Left lobe of liver (tissue), 2 donors: Measurements from ENCODE around the gene CD96. TPM values are rescaled to one million over a fixed set of nuclear protein-coding genes. Genes with fewer than 3 reads are reported as not detected.

Experiments used
- ATAC-seq: fragments of 200-7000 bp; cut with Tn5 transposase; one replicate; pipeline ENCODE4 v1.9.1; 2020; ENCODE audit warnings: mild to moderate bottlenecking, moderate library complexity
- DNase-seq: peaks from one replicate; pipeline ENCODE4 v3.0.0-alpha.2; 2020; ENCODE audit warnings: low spot score
- total RNA-seq: library from RNA; stranded (reverse); gene quantifications from one replicate; pipeline ENCODE4 v1.2.1, GENCODE V29; 2021
- donor health status: DM: no; HTN: no; CAD: no; lungs with moderate emphysema.
- donor health status: DM: no; HTN: yes; CAD: no.

CD96 gene
- total RNA-seq, 1 donor from 2014 or later, result 0.40 TPM

DNA sequence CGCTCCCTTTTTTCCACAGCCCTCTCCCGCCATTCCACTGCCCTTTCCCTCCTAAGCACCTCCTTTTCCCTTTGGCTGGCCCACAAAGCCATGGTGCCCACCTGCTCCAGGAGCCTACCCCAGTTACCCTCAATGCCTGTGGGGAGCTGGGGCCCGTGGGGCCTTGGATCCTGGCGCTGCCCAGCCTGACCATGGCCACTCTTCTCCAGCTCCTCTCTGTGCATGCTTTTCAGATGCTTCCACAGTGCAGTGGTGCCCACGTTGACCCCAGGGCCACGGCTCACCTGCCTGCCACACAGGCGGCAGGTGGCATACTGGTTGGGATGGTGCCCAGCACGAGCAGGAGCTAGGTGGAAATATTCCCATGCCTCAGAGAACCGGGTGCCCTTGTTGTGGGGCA, 51.7 kb downstream of the CD96 start:
- DNase-seq (no peak), ATAC-seq (no peak)

DNA sequence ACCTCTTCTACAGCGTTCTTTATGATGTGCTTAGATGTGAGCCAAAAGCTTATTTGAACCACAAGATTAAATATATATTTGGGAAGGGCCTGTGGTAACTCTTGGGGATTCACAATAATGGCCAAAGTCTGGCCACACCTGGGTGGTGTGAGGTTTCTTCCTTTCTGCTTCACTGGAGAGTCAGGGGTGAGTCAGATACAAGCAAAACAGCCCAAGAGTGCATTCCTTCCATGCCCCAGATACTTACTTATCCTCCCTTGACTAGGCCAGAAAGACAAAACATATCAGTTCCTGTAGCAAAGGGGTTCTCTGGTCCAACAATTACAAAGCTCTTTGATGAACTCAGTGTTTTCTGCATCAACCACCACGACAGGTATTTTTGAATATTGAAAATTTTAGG, 52.2 kb downstream of the CD96 start:
- DNase-seq (no peak), ATAC-seq (no peak)

DNA sequence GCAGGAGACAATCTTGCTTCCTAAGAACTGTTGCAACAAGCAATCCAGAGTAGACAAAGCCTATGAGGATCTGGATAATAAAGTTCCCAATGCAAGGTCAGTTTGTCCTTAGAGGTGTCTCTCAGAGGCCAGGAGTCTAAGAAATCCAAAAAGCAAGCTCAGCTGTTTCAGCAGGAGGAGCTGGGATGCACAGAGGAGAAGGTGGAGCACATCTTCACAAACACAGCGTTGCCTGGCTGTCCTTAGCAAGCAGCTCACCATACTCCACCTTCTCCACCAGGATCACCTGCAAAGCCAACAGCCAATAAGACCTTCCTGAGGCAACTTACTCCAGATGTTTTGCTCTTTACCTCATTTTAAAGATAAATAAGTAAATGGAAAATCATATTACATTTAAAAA, 52.8 kb downstream of the CD96 start:
- ATAC-seq, result no peak
- no peak for DNase-seq

DNA sequence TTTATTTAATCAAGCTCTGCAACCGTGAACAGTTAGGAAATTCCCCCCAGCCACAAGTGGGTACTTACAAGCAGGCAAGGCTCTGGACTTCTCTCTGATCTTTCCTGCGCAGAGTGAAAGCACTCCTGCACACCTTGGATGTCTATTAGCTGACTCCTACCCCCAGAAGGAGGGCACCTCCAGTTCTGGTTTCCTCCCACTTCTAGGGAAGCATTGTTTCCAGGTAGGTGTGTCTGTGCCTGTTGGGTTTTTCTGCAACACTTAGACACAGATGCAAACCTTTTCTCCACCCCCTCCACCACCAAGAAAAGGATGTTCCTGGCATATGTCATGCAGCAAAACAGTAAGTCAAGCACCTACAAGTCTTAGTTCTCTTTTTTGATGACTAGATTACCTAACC, 53.2 kb downstream of the CD96 start, which contains the start of gene ZBED2:
Gene ZBED2, minus strand, starts transcription at position 115 of the 400 bp plus-strand sequence. CDS start 1,145 bp downstream, outside the sequence.
- DNase-seq (no peak), ATAC-seq (no peak)

DNA sequence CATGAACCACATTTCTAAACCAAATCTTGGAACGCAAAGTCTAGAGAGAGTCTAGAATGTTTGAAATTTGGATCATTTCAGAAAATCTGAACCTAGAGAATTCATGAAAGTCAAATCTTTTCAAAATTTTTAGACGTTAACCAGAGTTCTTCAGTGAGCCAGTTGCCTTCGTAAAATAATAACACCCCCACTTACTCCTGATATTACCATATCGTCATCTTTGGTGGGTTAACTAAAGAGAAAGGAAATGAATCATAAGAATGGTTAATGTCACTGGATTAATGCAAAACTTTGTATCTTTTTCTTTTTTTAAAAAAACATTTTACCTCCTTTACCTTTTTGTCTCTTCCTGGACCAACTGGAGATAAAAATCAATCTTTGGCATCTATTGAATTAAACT, 54.3 kb downstream of the CD96 start:
- no peak for ATAC-seq
- no peak for DNase-seq

DNA sequence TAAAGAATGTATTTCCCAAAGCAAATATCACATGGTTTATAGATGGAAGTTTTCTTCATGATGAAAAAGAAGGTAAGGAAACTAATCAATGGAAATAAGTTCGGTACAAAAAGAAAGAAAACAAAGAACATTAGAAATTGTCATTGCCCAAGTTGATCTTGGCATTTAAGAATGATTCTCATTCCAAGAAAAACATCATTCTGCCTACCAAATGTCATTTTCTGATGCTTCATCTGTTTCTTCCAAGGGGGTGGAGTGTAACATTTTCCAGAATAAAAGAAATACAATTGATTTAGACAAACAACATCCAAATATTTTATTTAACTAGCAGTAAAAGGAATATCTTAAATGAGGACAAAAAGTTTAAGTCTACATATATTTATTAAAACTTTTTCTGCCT, 56.1 kb downstream of the CD96 start:
- DNase-seq (no peak), ATAC-seq (no peak)

DNA sequence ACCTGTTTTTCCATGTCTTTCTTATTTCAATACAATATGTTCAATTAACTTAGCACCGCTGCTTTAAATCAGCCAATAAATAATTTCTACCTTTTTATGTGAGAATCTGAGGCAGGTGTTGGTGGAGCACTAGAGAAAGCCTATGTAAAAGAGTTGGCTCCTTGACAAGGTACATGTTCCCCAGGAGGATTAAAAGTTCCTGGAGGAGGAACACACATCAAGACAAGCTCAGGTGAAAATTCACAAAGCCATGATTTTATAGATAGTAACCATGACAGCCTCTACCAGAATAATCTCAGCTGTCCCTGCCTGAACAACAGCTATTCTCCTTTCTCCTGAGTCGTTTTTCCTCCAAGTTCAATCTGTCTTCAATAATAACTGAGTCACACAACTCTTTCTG, 56.6 kb downstream of the CD96 start:
- DNase-seq (no peak), ATAC-seq (no peak)

DNA sequence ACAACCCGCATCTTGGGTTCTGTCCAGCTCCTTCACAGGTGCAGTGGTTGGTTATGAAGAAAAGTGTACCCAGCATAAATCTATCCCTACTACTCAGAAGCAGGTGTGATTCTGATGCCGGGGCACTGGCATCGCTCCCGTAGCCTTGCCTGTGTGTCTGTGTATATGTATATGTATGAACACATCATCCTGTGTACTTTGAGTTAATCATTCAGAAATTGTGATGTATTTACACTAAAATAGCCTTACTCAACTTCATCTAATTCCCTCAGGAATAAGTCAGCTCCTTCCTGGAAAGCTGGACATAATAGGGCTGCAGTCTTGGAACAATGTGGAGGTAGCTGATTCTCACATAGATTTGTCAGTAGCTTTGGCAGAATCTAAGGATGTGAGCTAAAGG, 59.8 kb downstream of the CD96 start:
- no peak for ATAC-seq
- no peak for DNase-seq

DNA sequence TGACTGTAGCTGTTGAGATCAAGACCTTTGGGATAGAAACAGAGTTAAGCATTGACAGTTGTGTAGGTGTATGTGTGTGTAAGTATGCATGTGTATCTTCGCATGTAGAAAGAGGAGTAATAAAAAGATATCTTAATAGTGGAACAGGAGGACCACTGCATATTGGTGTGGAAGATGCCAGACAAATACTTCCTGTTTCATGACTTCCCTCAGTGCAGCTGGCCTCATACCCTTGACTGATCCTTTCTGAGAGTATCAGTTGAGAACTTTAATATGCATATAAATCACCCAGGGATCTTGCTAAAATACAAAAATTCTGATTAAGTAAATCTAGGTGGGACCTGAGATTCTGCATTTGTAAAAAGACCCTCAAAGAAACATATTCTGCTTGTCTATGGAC, 61.7 kb downstream of the CD96 start:
- DNase-seq (no peak), ATAC-seq (no peak)

DNA sequence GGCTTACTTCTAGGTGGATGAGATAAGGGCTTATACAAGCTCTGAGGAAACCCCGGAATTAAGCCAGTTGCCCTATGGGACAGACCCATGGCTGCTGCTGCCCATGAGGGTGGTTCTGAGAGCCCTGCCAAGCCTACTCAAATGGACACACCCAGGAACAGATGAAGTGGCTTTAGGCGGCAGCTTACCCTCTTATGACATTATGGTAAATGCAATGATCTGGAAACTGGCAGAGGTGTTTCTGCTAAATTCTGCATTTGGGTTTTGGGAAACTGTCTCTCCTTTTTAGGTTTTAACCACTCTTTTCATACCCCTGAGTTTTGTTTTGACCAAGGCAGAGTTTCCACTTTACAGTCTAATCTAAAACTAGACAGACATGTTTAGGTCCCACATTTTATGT, 62.1 kb downstream of the CD96 start:
- ATAC-seq, result no peak
- no peak for DNase-seq

DNA sequence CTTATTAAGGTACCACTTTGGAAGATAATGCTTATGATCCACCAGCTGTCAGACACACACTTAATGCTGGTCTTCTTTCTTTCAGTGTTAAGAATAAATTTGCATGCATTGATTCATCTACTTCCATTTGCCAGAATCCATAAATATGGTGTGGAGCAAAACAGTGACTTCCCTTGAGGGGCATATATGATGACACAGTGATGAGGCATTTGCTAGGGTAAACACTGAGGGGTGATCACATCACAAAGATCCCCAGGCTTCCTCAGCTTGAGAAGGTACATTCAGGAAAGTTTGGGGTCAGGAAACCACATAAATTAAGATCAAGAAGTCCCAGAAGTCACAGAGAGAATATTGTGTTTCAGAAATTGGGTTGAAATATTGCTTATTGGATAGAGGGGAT, 63.0 kb downstream of the CD96 start:
- no peak for ATAC-seq
- no peak for DNase-seq

DNA sequence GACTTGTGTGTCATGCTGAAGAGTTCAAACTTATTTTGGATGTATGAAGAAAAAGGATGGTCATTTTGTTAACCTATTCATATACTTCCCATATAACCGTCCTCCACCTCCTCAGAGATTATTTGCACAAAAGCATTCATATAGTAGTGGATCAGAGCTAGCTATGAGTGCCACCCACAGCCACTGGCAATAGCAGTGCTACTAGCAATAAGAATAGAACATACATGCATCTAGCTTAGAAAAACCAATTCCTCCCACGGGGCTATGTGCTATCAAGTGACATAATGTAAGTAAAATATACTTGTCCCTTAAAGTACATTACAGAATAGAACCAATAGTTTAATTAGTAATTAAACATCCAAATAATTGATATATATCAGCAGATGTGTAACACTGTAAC, 63.5 kb downstream of the CD96 start:
- ATAC-seq (no peak), DNase-seq (no peak)

DNA sequence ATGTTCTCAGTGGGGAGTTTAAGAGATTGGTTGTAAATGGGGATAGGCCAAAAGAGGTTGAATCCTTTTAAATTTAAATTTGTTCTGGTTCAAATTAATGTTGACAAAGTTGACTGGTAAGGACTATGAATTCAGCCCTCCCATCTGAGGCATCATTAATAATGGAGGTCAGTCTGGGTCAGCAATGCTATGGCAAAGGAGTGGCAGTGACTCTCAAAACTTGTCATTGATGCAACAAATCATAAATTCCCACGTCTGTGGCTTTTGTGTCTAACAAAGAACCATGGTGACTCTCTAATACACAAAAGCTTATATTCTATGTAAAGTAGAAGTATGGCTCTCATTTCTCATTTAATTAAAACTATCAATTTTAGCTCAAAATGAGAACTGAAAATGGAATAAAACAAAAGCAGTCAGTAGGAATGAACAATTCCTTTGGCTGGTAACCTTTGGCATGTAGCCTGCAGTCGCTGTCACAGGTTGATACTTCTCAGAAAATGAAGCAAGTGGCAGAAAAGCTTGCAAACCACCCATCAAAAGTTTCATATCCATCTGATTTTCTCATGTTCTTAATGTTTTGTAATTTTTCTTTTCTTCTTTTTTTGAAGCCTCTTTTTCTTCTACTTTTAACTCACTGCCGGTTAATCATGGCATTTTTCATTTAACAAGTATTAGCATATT, 65.4 kb downstream of the CD96 start:
- DNase-seq (no peak), ATAC-seq (no peak)

DNA sequence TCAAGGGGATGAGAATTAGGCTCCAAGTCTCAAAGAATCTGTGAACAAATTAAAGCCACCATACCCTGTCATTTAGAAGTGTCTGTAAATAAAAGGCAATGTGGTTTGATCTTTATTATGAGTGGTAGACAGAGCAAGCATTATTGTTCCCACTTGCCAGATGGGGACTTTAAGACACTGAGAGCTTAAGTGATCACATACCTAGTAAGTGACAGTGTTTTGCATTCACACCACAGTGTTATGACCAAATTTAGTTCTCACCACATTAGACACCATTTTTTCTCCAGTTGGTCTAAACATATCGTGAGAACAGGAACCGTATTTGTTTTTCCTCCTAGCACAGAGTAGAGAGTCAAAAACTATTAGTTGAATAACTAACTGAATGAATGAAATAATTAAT, 66.4 kb downstream of the CD96 start:
- DNase-seq (no peak), ATAC-seq (no peak)

DNA sequence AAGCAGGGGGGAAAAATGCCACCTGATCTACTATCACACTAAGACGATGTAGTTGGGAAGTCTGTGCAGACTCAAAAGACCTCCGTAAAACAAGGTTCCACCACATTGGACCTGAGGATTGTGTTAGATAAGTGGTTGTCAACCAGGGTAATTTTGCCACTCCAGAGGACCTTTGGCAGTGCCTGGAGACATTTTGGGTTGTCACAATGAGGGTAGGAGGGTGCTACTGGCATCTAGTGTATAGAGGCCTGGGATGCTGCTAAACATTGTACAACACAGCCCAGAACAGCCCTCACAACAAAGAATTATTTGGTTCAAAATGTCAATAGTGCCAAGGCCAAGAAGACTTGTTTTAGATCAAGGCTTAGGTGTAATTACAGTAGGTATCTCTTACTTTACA, 67.7 kb downstream of the CD96 start:
- DNase-seq, result no peak
- no peak for ATAC-seq

DNA sequence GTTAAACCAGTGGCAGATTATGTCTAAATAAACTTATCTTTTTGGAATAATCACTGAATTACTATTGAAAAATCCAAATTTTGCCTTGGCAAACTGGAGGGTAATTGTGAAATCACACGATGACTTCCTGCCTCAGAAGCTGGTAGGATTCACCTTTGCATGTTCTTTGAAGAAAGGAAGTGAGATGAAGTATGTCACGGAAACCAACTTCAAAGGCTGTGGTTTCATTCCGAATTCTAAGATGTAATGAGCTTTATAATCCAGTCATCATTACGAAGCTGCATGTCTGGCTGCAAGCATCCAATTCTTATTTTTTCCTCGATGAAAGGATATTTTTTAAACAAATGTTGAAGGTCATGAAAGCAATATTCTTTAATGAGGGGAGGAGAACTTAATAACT, 68.2 kb downstream of the CD96 start:
- no peak for ATAC-seq

DNA sequence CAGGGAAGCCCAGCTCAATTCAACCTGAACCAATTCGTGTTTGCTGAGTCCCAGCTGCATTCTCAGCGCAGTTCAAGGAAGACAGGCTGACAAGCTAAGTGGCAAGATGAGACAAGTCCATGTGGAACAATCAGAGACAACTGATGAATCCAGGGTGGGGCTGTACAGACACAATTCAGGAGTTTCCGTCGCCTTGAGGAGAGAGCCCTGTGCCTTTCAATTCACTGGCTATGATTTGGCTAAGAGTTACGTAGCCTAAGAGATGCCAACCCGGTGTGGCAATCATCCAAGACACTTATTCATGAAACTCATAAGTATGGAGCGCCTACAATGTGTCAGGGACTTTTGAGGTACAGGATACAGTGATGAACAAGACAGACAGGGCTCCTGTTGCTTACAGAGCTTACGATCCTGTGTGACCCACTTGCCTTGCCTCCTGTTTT, 68.6 kb downstream of the CD96 start:
- DNase-seq (no peak), ATAC-seq (no peak)

More for the DNA sequence above, 68.2 kb downstream of the CD96 start:
- DNase-seq, result no peak

DNA sequence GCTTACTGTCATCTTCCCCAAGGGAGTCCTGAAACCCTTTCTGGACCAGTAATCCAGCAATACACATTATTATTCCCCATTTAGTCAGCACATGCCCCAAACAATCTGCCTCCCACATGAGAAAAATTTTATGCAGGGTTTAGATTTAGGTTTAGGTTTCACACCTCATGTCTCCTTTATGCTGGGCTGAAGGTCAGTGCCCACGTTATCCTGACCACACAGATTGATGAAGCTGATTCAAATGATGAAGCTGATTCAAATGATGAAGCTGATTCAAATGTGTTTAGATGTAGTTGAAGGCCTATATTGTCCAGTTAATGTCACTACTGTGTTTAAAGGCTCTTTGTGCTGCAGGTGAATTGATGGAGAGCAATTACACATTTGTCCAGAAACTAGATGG, 71.3 kb downstream of the CD96 start:
- DNase-seq (no peak), ATAC-seq (no peak)

DNA sequence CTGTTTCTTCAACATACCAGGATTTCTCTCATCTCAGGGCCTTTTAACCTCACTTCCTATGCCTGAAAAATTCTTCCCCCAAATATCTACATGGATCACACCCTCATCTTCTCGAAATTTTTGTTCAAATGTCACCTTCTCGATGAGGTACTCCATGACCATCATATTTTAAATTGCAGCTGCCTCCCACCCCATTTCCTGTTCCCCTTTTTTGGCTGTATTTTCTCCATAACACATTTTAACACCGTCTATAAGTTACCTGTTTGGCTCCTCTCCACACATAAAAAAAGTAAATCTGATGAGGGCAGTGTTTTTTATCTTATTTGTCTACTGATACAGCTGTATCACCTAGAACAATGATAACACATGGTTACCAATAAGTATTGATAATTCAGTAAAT, 73.9 kb downstream of the CD96 start:
- ATAC-seq, result no peak

DNA sequence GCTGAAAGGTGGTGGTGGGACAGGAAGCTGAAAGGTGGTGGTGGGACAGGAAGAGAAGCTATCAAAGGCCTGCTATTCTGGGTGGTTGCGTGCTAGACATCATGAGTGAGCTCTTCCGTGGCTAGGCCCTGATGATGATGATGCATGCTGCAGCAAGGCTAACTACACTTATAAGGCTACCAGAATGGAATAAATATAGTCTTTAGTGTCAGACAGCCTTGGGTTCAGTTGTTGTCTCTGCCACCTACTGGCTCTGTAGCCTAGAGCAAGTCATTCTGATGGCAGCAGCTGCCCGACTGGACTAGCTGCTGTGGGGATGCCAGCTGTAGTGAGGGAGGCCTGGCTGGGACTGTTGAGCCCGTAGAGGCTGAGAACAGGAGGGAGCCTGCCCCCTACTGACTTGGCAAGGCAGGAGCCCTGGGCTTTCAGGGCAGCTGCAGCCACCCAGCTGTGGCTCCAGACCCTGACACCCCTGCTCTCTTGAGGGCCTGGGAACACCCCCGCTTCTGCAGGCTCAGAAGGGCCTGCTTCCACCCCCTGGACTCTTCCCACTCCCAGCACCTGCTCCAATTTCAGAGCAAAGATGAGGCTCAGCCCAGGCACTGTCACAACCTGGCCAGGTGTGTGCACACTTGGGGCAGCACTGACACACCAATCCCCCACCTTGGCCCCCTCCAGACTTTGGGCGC, 74.6 kb downstream of the CD96 start:
- no peak for ATAC-seq
- no peak for DNase-seq

More for the DNA sequence above, 73.9 kb downstream of the CD96 start:
- DNase-seq, result no peak

DNA sequence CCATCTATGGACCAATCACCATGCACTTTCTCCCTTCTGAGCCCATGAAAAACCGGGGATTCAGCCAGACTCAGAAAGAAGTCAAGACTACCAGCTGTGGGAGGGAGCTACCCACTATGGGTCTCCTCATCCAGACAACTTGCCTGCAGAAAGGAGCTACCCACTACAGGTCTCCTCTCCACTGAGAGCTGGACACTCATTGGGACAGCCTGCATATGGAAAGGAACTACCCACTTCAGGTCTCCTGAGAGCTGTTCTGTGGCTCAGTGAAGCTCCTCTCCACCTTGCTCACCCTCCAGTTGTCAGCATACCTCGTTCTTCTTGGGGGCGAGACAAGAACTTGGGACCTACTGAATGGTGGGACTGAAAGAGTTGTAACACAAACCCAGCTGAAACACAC, 75.4 kb downstream of the CD96 start:
- ATAC-seq (no peak), DNase-seq (no peak)

DNA sequence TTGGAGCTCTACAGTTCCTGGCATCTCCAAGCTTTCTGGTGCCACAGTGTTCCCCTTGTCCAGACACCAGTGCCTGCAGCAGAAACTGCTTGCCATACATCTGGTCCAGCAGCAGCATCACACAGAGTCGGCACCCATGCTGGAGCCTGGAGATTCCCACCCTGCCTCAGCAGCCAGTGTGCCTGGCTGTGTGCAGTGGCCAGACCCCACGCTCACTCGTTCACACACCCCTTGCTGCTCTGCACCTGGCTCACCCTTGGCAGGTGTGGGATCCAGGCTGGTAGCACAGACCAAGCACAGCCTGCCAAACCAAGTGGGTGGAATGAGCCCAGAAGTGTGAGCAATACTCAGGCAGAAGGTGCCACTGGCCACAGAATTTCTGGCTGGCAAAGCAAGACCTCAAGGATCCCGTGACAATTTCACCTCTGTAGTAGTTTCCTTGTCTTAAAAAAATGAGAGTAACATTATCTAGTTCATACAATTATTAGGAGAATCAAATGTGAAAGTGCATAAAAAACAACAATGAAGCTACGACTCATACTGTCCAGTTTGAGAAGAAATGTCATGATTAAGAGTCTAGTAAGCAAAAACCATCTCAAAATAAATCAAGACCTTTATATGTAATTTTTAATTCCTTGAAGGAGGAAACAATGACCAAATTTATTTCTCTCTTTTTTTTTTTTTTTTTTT, 76.1 kb downstream of the CD96 start:
- ATAC-seq, result no peak
- no peak for DNase-seq
